Muscle layer of duodenum (tissue), 2 donors: ENCODE results near the gene ACD.

Source experiments
- H3K27ac ChIP-seq: one replicate; pipeline ENCODE4 v1.7.0; 2013; ENCODE audit warnings: mild to moderate bottlenecking, low read length
- H3K27me3 ChIP-seq: one replicate; pipeline ENCODE4 v1.7.0; 2013; ENCODE audit warnings: low read depth, mild to moderate bottlenecking, control low read depth, low read length
- H3K36me3 ChIP-seq, 2 donors: one replicate each; pipeline ENCODE4 v1.7.0; 2013; ENCODE audit warnings: low read length in 2 of 2, control low read depth in 1 of 2, mild to moderate bottlenecking in 1 of 2; ENCODE audit not compliant: insufficient read depth in 2 of 2, control insufficient read depth in 1 of 2
- H3K4me1 ChIP-seq, 2 donors: one replicate each; pipeline ENCODE4 v1.7.0; 2013; ENCODE audit warnings: low read length in 2 of 2, mild to moderate bottlenecking in 2 of 2, control low read depth in 1 of 2, moderate library complexity in 1 of 2; ENCODE audit not compliant: insufficient read depth in 2 of 2, control insufficient read depth in 1 of 2
- H3K4me3 ChIP-seq, 2 donors: one replicate each; pipeline ENCODE4 v1.7.0; 2013; ENCODE audit warnings: low read length in 2 of 2, low read depth in 1 of 2, mild to moderate bottlenecking in 1 of 2
- H3K9me3 ChIP-seq, 2 donors: one replicate each; pipeline ENCODE4 v1.7.0; 2013; ENCODE audit warnings: low read length in 2 of 2, control low read depth in 1 of 2, mild to moderate bottlenecking in 1 of 2; ENCODE audit not compliant: control insufficient read depth in 1 of 2
- donor health status: healthy.

The ACD gene

DNA sequence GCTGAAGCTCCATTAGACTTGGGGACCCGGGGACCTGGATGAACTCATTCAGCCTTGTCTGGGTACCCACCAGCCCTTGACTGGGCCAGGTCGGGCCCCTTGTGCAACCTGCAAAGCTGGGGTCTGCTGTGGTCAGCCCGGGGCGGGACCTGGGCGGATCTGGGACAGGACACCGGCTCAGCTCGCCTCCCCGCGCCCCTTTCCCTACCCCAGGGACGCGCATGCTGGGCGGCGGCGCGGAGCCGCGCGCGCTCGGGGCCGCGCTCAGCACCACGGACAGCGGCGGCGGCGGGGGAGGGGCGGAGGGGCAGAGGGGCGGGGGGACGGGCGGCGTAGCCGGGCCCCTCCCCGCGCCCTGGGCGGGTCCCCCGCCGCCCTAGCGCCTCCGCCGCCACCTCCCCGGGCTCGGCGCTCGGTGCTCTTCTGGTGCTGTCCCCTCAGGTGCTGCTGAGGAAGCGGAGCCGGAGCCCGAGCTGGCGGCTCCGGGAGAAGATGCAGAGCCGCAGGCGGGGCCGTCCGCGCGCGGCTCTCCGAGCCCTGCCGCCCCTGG lies 7.4 kb downstream of the ACD start:
- peaks cover 24% of the 10 kb centered on the region for H3K27me3 ChIP-seq
- peaks cover 0 to 22% of the 10 kb centered on the region in 2 donors for H3K4me1 ChIP-seq
- no peak overlapping the region for H3K27ac ChIP-seq
- H3K9me3 ChIP-seq = no peaks in the 10 kb centered on the region
- peak overlapping the region in 1 of 2 donors; percentile 48 for H3K4me3 ChIP-seq
- peaks cover 0 to 7% of the 10 kb centered on the region in 2 donors for H3K36me3 ChIP-seq

GRCh38 chr16:67651847-67652246 lies 8.2 kb downstream of the ACD start:
- peaks cover 24% of the 10 kb centered on the region for H3K27me3 ChIP-seq
- H3K4me3 ChIP-seq = no peak overlapping the region

GRCh38 chr16:67651039-67651438 lies 9.0 kb downstream of the ACD start:
- Histone ChIP-seq H3K9me3 (no peaks in the 10 kb centered on the region), H3K4me3 (no peak overlapping the region), H3K4me1 (peaks cover 0 to 22% of the 10 kb centered on the region in 2 donors), H3K36me3 (no peaks in the 10 kb centered on the region), H3K27me3 (peaks cover 24% of the 10 kb centered on the region), H3K27ac (no peak overlapping the region)

More at GRCh38 chr16:67651847-67652246, 8.2 kb downstream of the ACD start:
- Histone ChIP-seq H3K4me1 (peaks cover 0 to 22% of the 10 kb centered on the region in 2 donors), H3K36me3 (no peaks in the 10 kb centered on the region), H3K27ac (no peak overlapping the region), H3K9me3 (no peaks in the 10 kb centered on the region)

DNA sequence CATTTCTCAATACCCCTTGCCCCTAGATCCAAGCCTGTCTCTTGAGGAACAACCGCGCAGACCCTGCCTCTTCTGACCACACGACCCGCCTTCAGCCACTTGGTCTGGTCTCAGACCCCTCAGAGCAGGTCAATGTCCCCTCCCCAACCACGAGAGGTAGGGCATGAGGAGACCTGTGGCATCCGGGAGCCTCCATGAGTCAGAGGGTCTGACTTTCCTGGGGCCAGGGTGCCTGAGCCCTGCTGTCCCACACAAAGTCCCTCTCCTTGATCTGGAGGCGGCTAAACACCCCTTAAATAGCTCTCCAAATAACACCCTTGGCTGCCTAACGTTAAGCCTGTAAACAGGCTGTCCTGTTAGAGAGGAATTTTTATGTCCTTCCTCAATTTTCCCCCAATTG lies 10.0 kb downstream of the ACD start:
- Histone ChIP-seq H3K9me3 (no peaks in the 10 kb centered on the region), H3K4me1 (peaks cover 0 to 27% of the 10 kb centered on the region in 2 donors), H3K27ac (no peak overlapping the region), H3K4me3 (no peak overlapping the region), H3K27me3 (peaks cover 34% of the 10 kb centered on the region), H3K36me3 (no peaks in the 10 kb centered on the region)

DNA sequence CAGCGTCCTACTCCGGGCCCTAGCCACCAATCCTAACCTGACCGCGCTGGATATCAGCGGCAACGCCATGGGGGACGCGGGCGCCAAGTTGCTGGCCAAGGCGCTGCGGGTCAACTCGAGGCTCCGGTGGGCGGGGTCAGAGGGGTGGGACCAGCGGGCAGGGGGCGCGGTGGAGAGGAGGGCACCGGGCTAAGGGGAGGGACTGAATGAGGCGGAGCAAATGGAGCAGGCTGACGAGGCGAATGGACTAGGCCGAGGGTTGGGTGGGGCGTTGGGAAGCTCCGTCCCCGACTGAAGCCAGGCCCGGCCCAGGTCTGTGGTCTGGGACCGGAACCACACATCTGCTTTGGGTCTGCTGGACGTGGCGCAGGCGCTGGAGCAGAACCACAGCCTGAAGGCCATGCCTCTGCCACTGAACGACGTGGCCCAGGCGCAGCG lies 10.5 kb downstream of the ACD start:
- Histone ChIP-seq H3K27ac (no peak overlapping the region), H3K27me3 (peaks cover 30% of the 10 kb centered on the region), H3K9me3 (no peaks in the 10 kb centered on the region), H3K4me3 (no peak overlapping the region), H3K4me1 (peaks cover 0 to 30% of the 10 kb centered on the region in 2 donors), H3K36me3 (no peaks in the 10 kb centered on the region)

DNA sequence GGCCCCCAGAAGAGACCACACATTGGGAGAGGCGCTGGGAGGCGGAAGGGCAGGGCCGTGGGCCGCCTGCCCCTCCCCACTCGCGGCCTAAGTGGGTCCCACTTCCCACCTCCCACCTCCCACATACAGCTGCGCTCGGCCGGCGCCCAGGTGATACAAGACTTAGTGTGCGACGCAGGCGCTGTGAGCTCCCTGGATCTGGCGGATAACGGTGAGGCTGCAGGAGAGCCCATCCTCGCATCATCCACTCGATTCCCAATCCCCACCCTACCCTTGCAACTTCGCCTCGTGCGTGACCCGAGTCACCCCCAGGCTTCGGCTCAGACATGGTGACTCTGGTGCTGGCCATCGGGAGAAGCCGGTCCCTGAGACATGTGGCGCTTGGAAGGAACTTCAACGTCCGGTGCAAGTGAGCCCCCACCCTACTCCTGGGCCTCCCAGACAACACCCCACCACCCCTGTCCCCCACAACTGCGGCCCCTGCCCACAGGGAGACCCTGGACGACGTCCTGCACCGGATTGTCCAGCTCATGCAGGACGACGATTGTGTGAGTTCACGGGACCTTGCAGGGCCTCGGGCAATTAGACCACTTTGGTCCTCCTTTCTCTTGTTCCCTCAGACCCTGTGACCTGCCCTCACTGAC lies 11.2 kb downstream of the ACD start:
- no peak overlapping the region for H3K27ac ChIP-seq
- no peaks in the 10 kb centered on the region for H3K36me3 ChIP-seq
- H3K9me3 ChIP-seq = no peaks in the 10 kb centered on the region
- peaks cover 0 to 29% of the 10 kb centered on the region in 2 donors for H3K4me1 ChIP-seq
- H3K4me3 ChIP-seq = no peak overlapping the region
- peaks cover 25% of the 10 kb centered on the region for H3K27me3 ChIP-seq

DNA sequence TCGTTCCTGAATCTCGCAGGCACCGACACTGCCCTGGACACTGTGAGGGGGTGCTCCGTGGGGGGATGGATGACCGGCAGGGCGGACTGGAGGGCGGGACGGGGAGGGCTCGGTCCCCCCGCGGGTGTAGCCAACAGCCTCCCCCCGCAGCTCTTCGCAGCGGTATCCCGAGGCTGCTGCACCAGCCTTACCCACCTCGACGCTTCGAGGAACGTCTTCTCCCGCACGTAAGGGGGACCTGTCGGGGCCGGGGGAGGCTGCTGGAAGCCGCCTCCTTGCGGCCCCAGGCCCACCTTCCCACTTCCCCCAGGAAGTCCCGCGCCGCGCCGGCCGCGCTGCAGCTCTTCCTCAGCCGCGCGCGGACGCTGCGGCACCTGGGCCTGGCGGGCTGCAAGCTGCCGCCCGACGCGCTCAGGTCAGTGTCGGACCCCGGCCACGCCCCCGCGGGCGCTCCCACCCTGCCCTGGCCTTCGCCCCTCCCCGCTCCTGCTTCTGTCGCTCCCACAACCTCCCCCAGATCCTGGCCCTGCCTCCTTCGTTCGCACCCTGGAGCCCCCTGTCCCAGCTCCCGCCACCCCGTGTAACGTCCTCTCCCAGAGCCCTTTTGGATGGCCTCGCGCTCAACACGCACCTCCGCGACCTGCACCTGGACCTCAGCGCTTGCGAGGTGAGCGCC lies 11.8 kb downstream of the ACD start:
- Histone ChIP-seq H3K36me3 (no peaks in the 10 kb centered on the region), H3K27me3 (peaks cover 22% of the 10 kb centered on the region), H3K27ac (no peak overlapping the region), H3K4me1 (peaks cover 0 to 23% of the 10 kb centered on the region in 2 donors), H3K9me3 (no peaks in the 10 kb centered on the region), H3K4me3 (no peak overlapping the region)

GRCh38 chr16:67647681-67648080 lies 12.4 kb downstream of the ACD start:
- Histone ChIP-seq H3K27me3 (peaks cover 22% of the 10 kb centered on the region), H3K36me3 (no peaks in the 10 kb centered on the region), H3K27ac (no peak overlapping the region), H3K9me3 (peaks cover 0 to 2% of the 10 kb centered on the region in 2 donors), H3K4me1 (peaks cover 0 to 21% of the 10 kb centered on the region in 2 donors), H3K4me3 (no peak overlapping the region)

DNA sequence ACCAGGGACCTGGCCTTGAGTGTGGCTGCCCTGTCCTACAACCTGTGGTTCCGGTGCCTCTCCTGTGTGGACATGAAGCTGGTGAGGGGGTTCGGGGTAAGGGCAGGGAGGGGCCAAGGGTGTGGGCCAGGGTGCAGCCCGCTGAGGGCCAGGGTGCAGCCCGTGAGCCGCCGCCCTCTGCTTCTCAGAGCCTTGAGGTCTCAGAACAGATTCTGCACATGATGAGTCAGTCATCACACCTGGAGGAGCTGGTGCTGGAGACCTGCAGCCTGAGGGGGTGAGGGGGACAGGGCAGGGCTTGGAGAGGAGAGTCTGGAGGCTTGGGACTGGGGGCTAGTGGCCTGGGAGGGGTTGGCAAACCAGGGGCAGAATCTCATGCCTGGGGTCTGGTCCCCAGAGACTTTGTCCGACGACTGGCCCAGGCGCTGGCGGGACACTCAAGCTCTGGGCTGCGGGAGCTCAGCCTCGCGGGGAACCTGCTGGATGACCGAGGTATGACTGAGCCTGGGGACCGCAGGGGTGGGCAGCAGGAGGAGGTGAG lies 12.9 kb downstream of the ACD start:
- Histone ChIP-seq H3K9me3 (peaks cover 0 to 3% of the 10 kb centered on the region in 2 donors), H3K4me3 (no peak overlapping the region), H3K36me3 (no peaks in the 10 kb centered on the region), H3K27me3 (peaks cover 22% of the 10 kb centered on the region), H3K27ac (no peak overlapping the region), H3K4me1 (peaks cover 0 to 26% of the 10 kb centered on the region in 2 donors)

DNA sequence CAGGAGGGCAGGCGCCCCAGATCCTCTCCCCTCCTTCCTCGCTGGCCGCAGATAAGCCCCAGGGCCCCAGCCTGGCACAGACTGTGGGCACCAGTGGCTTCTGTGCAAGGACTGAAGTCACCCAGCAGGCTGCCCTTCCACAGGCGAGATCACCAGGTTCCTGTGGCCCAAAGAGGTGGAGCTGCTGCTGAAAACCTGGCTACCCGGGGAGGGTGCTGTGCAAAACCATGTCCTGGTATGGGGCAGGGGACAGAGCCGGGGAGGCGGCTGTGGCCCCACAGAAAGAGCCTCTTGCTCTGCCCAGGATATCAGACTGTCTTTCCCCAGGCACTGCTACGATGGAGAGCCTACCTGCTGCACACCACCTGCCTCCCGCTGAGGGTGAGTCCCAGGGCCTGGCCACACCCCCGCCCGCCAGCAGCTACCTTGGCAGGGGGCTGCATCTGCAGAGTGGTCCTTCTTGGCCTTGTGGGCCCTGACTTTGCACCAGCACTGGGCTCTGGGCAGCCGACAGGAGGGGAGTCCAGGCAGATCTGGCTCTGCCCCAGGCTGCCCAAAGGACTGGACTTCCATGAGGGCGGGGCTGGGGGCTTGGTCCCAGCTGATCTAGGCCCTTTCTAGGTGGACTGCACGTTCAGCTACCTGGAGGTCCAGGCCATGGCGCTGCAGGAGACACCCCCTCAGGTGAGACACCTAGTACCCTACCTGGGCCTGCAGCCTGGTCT lies 14.5 kb downstream of the ACD start:
- Histone ChIP-seq H3K9me3 (peaks cover 0 to 3% of the 10 kb centered on the region in 2 donors), H3K27ac (no peak overlapping the region), H3K27me3 (peaks cover 22% of the 10 kb centered on the region), H3K4me3 (peak overlapping the region in 1 of 2 donors; percentile 51), H3K36me3 (no peaks in the 10 kb centered on the region), H3K4me1 (peaks cover 0 to 32% of the 10 kb centered on the region in 2 donors)

DNA sequence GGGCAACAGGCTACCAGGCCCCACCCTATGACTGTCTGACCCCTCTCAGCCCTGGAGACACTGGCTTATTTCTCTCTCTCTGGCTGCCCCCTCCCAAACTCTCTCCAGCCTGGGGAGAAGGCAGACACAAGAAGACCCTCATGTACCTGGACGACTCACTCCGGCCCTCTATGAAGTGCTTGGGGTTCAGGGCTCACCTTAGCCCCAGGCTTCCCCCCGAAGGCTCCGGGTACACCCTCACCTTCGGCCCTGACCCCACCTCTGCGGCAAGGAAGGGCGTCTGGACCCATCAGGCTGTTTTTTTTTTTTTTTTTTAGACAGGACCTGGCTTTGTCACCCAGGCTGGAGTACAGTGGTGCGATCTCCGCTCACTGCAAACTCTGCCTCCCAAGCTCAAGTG lies 16.0 kb downstream of the ACD start:
- no peak overlapping the region for H3K4me3 ChIP-seq
- H3K9me3 ChIP-seq = peaks cover 0 to 3% of the 10 kb centered on the region in 2 donors
- peaks cover 0 to 32% of the 10 kb centered on the region in 2 donors for H3K4me1 ChIP-seq
- H3K27me3 ChIP-seq = peaks cover 20% of the 10 kb centered on the region
- H3K27ac ChIP-seq = no peak overlapping the region
- peaks cover under 1 to 2% of the 10 kb centered on the region in 2 donors for H3K36me3 ChIP-seq
